ENCODE data around the gene CELSR1.
"Not testable (repeated sequence)": the region's sequence is repeated elsewhere in the genome, so short reads cannot be mapped to it uniquely, and the experiment has no call there.

The CELSR1 gene

GRCh38 chr22:46415776-46416519 lies 121.5 kb downstream of the CELSR1 start:
- no peak for DNase-seq

DNA sequence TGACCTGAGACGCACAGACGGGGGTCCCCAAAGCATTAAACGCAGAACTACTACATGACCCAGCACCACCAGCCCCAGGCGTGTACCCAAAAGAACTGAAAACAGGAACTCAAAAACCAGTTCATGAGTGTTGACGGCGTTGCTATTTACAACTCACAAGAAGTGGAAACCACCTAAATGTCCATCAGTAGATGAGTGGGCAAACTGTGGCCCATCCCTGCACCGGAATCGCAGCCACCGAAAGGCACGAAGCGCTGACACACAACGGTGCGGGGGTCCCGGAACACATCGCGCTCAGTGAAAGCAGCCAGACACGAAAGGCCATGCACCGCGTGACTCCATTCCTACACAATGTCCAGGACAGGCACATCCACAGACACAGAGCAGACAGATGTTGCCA lies 122.7 kb downstream of the CELSR1 start:
- DNase-seq = no peak

DNA sequence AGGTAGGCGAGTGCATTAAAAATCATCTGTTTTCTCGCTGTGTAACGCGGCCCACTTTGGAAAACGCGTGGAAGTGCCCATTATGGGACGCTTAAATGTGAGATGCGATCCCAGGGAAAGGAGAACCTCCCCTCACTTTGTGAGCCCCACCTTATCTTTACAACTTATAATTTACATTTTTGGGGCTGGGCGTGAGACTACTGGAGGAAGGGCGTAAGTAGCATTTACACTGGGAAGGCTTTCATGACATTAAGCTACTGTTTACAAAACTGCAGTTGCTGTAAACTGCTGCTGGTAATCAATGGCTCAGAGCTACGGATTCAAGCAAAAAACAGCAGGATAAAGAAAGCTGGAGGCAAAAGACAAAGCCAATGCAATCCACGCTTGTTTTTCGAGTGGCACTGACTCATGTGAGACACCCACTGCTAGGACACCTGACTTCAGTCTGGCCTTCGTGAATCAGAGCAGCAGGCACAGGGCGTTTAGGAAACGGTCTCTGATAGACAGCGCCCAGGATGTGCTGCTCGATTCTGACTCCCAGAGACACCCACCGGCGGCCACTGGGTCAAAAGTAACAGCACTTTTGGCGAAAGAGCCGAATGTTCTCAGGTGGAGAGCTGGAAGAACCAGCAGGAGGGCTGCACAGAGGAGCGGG lies 123.6 kb downstream of the CELSR1 start:
- DNase-seq = no peak

DNA sequence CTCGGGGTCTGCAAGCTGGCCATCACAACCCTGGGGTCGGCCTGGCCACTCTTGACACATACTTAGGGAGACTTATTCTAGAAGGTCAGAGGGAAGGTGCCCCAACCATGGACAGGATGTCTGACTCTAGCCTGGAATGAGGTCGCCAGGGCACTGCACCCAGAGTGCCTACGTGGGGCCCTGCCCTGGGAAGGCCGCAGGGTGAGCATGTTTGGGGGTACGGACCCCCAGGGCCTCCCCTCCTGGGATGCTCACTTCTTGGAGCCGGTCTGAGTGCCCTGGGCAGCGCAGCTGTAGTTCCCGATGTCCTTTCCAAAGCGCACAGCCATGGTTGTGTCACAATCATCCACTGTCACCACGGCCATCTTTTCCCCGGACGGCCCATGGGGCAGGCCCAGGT lies 126.1 kb downstream of the CELSR1 start:
- no peak for DNase-seq

DNA sequence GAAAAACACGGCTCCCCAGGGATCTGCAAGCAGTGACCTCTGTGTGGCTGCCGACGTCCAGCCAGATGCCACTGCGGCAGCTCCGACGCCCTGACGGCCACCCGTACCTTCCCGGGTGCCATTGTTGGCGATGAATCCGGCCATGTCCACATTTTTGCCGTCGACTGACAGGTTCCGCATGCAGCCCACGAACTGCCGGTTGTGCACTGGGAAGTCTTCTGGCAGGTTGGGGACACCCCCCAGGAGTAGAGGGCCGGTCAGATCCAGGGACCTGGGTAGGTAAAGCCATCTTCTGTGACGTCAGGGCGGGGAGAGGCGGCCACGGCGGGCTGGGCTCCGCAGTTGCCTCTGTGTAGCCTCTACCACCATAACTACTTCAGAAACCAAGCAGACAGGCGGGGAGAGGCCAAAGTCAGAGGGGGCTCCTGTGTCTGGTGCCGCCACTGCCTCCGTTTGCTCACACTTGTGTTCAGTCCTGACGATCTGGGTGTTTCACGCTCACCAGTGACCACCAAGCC lies 127.1 kb downstream of the CELSR1 start:
- DNase-seq = no peak

DNA sequence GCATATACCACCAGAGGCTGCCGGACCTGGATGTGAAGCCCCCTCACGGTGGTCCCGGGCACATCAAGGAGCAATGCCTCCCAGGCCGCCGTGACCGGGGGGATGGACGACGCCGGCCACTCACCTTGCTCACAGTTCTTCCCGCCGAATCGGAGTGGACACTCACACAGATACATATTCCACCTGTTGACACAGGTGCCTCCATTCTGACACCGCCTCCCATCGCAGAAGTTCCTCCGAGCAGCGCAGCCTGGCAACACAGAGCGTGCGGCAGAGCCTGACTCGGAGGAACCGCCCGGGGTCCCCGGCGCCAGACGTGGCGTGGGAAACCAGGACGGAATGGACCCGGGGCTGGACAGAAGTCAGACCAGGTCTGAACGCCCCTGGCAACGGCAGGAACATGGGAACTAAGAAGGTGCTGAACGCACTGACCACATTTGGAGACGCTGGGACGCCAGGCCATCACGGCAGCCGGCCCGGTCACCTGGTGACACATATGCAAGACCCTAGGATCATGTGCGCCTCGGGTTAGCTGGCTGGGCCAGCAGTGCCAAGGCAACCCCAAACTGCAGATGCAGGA lies 127.7 kb downstream of the CELSR1 start:
- no peak for DNase-seq

DNA sequence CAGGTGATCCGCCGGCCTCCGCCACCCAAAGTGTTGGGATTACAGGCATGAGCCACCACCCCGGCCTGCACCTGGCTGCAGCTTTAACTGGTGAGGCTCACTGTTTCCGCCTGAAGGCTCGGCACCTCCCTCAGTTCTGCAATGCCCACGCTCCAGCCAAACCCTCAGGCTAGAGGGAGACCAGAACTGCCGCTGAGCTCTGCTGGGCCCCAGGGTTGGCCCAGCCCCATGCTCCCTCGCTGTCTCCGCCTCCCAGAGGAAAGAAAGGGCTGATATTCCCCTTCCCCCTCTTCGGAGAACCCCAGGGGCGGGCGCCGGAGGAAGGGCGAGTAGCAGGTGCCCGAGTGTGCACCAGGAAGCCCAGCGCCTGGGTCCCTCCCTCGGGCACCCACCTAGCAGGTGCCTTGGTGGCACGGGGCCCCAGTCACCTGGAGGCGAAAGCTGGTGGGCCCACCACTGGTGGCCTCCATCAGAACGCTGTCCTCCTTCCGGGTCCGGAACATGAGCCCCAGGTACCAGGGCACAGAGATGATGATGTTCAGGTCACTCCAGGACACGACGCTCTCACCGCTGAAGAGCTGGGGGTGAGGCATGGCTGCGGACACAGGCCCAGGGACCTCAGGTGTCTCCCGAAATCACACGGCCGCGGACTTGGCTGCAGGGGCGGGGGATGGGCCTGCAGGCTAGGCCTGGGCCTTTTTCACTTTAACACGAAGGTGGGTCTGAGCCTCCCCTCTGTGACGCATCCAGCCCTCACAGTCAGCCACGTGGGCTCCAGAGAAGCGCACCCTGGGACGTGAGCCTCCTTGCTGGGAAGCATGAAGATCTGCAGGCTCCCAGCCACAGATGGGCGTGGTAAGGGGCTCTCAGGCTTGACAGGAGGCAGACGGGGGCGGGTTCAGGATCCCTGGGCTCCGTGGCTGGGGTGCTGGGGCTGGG lies 128.6 kb downstream of the CELSR1 start:
- no peak for DNase-seq

DNA sequence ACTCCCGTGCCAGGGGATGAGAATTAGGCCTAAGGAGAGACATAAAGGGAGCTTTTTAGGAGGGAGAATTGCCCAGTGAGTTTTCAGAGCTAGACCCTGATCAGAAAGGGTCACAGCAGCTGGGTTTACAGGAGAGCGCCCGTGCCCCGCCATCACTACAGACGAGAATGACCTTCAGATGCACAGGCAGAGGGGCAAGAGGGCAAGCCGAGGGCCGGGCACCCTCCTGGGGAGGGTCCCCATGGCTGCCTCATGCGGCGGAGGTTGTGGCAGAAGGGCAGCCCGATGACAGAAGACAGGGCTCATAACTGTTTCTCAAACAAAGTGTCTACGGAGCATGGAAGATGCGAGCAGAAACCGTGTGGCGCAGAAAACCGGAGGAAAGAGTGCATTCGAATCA lies 129.7 kb downstream of the CELSR1 start:
- DNase-seq = no peak

- DNase-seq = no peak
Observed at GRCh38 chr22:46406791-46407190, 130.6 kb downstream of the CELSR1 start.

DNA sequence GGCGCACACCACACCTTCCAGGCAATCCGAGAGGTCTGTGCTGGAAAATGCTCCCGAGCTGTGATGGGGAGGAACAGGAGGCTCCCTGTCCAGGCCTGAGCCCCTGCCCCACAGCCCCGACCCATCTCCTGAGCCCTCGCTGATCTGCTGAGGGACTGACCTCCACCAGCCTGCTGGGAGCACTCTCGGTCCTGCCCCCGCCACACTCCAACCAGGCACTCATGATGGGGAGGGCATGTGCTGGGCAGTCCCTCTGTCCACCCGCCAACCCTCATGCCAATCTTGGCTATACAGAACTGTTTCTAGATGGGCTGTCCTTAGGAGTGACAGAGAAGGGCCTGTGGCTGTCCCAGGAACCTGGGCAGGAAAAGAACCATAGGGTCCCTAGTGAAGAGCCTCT lies 131.1 kb downstream of the CELSR1 start:
- no peak for DNase-seq

DNA sequence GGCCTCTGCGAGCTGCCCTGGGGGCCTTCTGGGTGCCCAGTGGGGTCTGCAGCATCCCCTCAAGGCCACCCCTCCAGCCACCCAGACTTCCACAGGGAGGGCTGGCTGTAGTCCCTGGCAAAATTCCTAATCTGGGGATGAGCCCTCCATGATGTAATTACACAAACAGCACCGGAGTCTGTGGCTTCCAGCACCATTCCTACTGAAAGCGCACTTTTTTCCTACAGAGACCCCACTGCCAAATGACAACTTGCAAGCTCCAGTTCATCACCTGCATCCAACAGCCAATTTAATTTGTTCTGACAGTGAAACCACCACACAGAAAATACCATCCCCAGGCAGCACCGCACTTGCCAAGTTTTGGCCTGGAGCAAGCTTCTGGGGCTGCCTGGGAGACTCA lies 131.5 kb downstream of the CELSR1 start:
- DNase-seq = no peak

GRCh38 chr22:46403880-46404279 lies 133.5 kb downstream of the CELSR1 start:
- DNase-seq = not testable (repeated sequence)

GRCh38 chr22:46402505-46402904 lies 134.9 kb downstream of the CELSR1 start:
- DNase-seq = no peak

DNA sequence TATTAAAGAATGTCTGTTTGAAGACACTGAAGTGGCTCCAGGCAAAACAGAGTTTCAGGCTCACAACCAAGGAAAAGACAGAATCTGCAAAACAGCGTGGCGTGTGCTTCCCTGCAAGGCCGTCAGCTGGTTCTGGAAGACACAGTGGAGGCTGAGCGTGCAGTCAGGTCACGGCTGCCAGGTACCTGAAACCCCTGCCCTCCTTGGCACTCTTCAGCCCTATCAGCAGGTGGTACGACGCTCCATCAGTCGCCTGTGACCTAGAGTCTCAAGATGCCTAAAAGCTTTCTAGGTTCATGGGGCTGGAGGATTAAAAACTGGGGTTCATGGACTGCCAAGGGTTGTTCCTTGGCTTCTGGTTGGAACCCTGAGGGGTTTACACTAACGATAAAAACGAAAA lies 136.1 kb downstream of the CELSR1 start:
- DNase-seq = no peak

GRCh38 chr22:46399251-46400024 lies 138.0 kb downstream of the CELSR1 start:
- peak in 1 of 4 experiments; percentile 3 for DNase-seq

DNA sequence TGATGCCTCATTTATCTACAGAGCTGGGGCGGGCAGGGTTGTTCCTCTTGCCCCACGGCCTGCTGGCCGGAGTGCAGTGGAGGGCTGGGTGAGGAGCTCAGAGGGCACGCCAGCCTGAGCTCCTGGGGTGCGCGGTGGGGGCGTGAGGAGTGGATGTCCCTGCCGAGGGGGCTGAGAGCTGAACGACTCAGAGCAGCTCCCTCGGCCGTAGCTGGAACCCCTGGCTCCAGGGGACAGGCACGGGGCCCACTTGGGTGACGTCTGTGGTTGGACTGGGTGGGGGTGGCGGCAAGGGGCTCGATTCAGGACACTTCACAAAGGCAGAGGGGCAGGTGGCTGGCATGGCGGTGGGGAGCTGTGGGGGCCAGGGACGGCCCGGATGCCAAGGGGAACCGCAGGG lies 139.5 kb downstream of the CELSR1 start:
- no peak for DNase-seq

- DNase-seq = no peak
Observed at GRCh38 chr22:46397514-46397913, 139.9 kb downstream of the CELSR1 start.

DNA sequence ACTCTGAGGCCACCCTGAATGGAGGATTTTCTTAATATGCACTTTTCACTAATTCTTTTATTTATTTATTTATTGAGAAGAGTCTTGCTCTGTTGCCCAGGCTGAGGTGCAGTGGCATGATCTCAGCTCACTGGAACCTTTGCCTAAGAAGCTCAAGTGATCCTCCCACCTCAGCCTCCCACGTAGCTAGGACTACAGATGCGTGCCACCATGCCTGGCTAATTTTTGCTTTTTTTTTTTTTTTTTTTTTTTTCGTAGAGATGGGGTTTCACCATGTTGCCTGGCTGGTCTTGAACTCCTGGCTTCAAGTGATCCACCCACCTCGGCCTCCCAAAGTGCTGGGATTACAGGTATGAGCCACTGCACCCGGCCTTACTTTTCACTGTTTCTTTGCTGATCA lies 140.4 kb downstream of the CELSR1 start:
- DNase-seq = not testable (repeated sequence)

DNA sequence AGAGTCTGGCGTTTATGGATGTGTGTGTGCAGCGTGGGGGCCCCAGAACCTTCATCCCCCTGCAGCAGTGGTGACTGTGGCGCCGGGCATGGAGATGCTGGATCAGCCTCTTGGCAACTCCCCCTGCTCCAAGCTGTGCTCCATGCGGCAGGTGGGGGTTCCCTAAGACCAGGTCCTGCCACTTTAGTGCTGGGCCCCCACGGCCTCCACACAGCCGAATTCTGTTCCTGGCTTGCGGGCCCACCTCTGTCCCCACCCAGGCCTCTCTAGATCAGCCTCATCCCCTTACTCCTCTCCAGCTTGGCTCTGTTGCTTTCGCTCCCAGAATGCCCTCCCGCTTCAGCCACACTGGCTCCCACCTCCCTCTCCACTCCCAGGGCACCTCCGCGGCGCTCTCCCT lies 142.3 kb downstream of the CELSR1 start:
- DNase-seq = no peak

DNA sequence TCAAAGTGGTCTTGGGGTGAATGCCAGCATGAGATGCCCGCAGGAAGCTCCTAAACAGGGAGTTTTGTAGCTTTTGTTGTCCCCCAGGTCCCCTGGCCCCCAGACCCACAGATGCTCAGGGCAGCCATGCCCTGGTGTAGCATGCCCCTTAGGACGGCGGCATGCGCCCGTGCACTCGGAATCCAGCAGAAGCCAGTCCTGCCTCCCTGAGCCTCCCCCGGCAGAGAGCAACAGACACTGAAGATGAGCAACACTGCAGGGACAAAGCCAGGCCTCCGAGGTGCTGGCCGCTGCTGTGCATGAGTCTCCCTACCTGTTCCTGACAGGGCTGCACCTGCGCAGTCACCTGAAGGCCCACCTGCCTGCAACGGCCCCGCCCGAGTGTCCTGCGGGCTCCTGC lies 142.8 kb downstream of the CELSR1 start:
- DNase-seq = no peak

- DNase-seq = no peak
Observed at GRCh38 chr22:46393873-46394272, 143.5 kb downstream of the CELSR1 start.
